ENCODE measurements around the gene PARP1.

PARP1 gene

GRCh38 chr1:226337276-226337875 lies 70.5 kb downstream of the PARP1 start:
- H3K4me3 ChIP-seq (ENCODE audit: control insufficient read depth, low read depth, low read length), result no peak overlapping the region
- DNase-seq (ENCODE audit: low read depth), result no peak
- no peak for TF ChIP-seq CTCF (IDR thresholded peaks at IDR 0.05; ENCODE audit: control insufficient read depth, insufficient read depth, low read depth, low read length, missing control alignments)

GRCh38 chr1:226335661-226336060 lies 72.2 kb downstream of the PARP1 start:
- no peak overlapping the region for H3K4me3 ChIP-seq (ENCODE audit: control insufficient read depth, low read depth, low read length)
- no peak for TF ChIP-seq CTCF (IDR thresholded peaks at IDR 0.05; ENCODE audit: control insufficient read depth, insufficient read depth, low read depth, low read length, missing control alignments)
- DNase-seq (ENCODE audit: low read depth), result no peak

GRCh38 chr1:226332947-226333346 lies 74.9 kb downstream of the PARP1 start:
- no peak for TF ChIP-seq CTCF (IDR thresholded peaks at IDR 0.05; ENCODE audit: control insufficient read depth, insufficient read depth, low read depth, low read length, missing control alignments)
- H3K4me3 ChIP-seq (ENCODE audit: control insufficient read depth, low read depth, low read length), result no peak overlapping the region
- no peak for DNase-seq (ENCODE audit: low read depth)

- H3K4me3 ChIP-seq (ENCODE audit: control insufficient read depth, low read depth, low read length), result no peak overlapping the region
- no peak for TF ChIP-seq CTCF (IDR thresholded peaks at IDR 0.05; ENCODE audit: control insufficient read depth, insufficient read depth, low read depth, low read length, missing control alignments)
Measured at GRCh38 chr1:226329237-226329636, 78.7 kb downstream of the PARP1 start.

GRCh38 chr1:226327761-226328162 lies 80.1 kb downstream of the PARP1 start:
- no peak overlapping the region for H3K4me3 ChIP-seq (ENCODE audit: control insufficient read depth, low read depth, low read length)
- DNase-seq (ENCODE audit: low read depth), result no peak
- TF ChIP-seq CTCF (IDR thresholded peaks at IDR 0.05; ENCODE audit: control insufficient read depth, insufficient read depth, low read depth, low read length, missing control alignments), result no peak

More at GRCh38 chr1:226329237-226329636, 78.7 kb downstream of the PARP1 start:
- no peak for DNase-seq (ENCODE audit: low read depth)

GRCh38 chr1:226325178-226325577 lies 82.7 kb downstream of the PARP1 start:
- no peak for TF ChIP-seq CTCF (IDR thresholded peaks at IDR 0.05; ENCODE audit: control insufficient read depth, insufficient read depth, low read depth, low read length, missing control alignments)
- no peak overlapping the region for H3K4me3 ChIP-seq (ENCODE audit: control insufficient read depth, low read depth, low read length)
- DNase-seq (ENCODE audit: low read depth), result no peak

- TF ChIP-seq CTCF (IDR thresholded peaks at IDR 0.05; ENCODE audit: control insufficient read depth, insufficient read depth, low read depth, low read length, missing control alignments), result no peak
- DNase-seq (ENCODE audit: low read depth), result no peak
- H3K4me3 ChIP-seq (ENCODE audit: control insufficient read depth, low read depth, low read length), result no peak overlapping the region
Measured at GRCh38 chr1:226324479-226324878, 83.4 kb downstream of the PARP1 start.

Data from AG09309 (cell line).